SU-DHL-6 (cell line): ENCODE results near the gene AGXT.

Experiments used
- EZH2phosphoT487 ChIP-seq: fragments of 200-600 bp; sonication (generic), shearing (Covaris generic); conservative IDR thresholded peaks from 2 replicates; pipeline ENCODE4 v1.6.1; 2018; ENCODE audit warnings: mild to moderate bottlenecking, antibody characterized with exemption, low read length, moderate library complexity, mixed read lengths
- TF ChIP-seq, protein P1 (sequence below): fragments of 200-600 bp; sonication (generic); IDR thresholded peaks from one replicate; pipeline ENCODE4 v1.5.1; 2017; ENCODE audit warnings: antibody characterized with exemption, mild to moderate bottlenecking, low read length, moderate library complexity; ENCODE audit not compliant: insufficient read depth, poor library complexity, severe bottlenecking

DNA sequence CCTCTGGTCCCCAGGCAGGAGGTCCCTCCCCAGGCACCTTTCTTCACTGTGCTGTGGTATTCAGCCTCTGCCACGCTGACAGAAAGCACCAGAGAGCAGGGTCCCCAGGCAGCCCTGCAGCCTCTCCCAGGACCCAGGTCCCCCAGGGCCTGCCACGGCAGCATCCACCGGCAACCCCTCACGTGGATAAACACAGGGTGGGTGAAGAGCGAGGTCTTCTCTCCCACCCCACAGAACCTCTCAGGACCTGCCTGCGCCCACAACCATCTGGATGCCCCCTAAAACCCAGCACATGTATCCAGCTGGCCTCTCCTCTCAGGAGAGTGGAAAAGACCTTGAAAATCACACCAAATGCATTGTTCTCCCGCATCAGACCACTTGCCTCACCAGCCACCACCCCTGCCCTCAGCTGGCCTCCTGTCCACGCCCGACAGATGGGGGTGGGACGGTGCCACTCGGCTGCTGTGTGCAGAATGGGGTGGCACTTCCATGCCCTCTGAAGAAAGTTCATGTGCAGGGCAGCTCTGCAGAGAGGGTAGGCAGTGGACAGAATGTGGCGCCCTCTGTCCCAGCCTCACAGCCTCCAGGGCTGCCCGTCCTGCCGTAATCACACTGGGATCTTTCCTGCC lies 33.5 kb downstream of the AGXT start:
- TF ChIP-seq, protein P1, sequence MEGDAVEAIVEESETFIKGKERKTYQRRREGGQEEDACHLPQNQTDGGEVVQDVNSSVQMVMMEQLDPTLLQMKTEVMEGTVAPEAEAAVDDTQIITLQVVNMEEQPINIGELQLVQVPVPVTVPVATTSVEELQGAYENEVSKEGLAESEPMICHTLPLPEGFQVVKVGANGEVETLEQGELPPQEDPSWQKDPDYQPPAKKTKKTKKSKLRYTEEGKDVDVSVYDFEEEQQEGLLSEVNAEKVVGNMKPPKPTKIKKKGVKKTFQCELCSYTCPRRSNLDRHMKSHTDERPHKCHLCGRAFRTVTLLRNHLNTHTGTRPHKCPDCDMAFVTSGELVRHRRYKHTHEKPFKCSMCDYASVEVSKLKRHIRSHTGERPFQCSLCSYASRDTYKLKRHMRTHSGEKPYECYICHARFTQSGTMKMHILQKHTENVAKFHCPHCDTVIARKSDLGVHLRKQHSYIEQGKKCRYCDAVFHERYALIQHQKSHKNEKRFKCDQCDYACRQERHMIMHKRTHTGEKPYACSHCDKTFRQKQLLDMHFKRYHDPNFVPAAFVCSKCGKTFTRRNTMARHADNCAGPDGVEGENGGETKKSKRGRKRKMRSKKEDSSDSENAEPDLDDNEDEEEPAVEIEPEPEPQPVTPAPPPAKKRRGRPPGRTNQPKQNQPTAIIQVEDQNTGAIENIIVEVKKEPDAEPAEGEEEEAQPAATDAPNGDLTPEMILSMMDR: no peak
- no peak for TF ChIP-seq EZH2phosphoT487
